ENCODE data around the gene DMBX1. TPM values are rescaled to one million over a fixed set of nuclear protein-coding genes. Genes with fewer than 3 reads are reported as not detected.

Gene DMBX1
- total and polyA plus RNA-seq, 2 of the 4 experiments (the other 2 are of a cell fraction), result not detected

- Histone ChIP-seq H3K4ac (ENCODE audit: low read depth, low read length) (no peak overlapping the region), H3K9ac (ENCODE audit: low read depth, low read length) (no peak overlapping the region), H3K4me1 (ENCODE audit: control insufficient read depth, insufficient read depth, low read length) (no peaks in the 10 kb centered on the region), H3K4me3 (ENCODE audit: insufficient read depth, low read depth, low read length) (no peak overlapping the region), H3K56ac (ENCODE audit: extremely low read depth, insufficient read depth, low read length) (no peak overlapping the region), H2BK5ac (ENCODE audit: low read depth, low read length, poor library complexity, severe bottlenecking) (no peak overlapping the region), H3K4me2 (ENCODE audit: low read depth, low read length) (no peak overlapping the region), H3K9me3 (ENCODE audit: control insufficient read depth, insufficient read depth, low read length) (no peaks in the 10 kb centered on the region), H3K36me3 (ENCODE audit: control insufficient read depth, insufficient read depth, low read length) (no peaks in the 10 kb centered on the region), H4K5ac (ENCODE audit: low read depth, low read length) (no peak overlapping the region), H4K20me1 (ENCODE audit: insufficient read depth, low read length) (no peaks in the 10 kb centered on the region), H3K79me1 (ENCODE audit: low read depth in 1 of 2, low read length in 2 of 2) (no peaks in the 10 kb centered on the region), H3K27me3 (ENCODE audit: control insufficient read depth, insufficient read depth, low read length) (peaks cover 81% of the 10 kb centered on the region), H3K27ac (ENCODE audit: insufficient read depth, low read length) (no peak overlapping the region), H2BK20ac (ENCODE audit: low read depth, low read length) (no peak overlapping the region), H3K18ac (ENCODE audit: low read depth, low read length) (no peak overlapping the region), H4K8ac (ENCODE audit: low read depth in 2 of 2, low read length in 2 of 2) (no peak overlapping the region), H2AK9ac (replicated peaks; ENCODE audit: low read depth, low read length, poor library complexity) (no peak overlapping the region), H3K14ac (replicated peaks; ENCODE audit: low read depth, low read length) (no peak overlapping the region), H2AK5ac (ENCODE audit: low read depth, low read length) (no peak overlapping the region), H3K9me1 (ENCODE audit: insufficient read depth, low read length) (no peaks in the 10 kb centered on the region), H4K91ac (ENCODE audit: insufficient read depth, low read depth, low read length) (no peak overlapping the region), H2BK120ac (ENCODE audit: low read depth, low read length) (no peak overlapping the region), H2AFZ (replicated peaks; ENCODE audit: low read length, poor library complexity) (no peak overlapping the region), H2BK15ac (ENCODE audit: low read depth, low read length) (no peak overlapping the region), H3K23ac (ENCODE audit: low read depth, low read length) (no peak overlapping the region)
- no peak for ATAC-seq (ENCODE audit: low read depth)
- no peak for DNase-seq
- no TSS peak for BruUV-seq (replicated peaks)
- CTCF ChIA-PET, result no interaction called here
- 42% methylated on average over 2 of the region's 4 CpGs; no CpG with 5 or more reads in 1 of the 2 experiments for WGBS, 2 experiments (ENCODE audit: extremely low coverage in 2 of 2, insufficient read length in 1 of 2)
- POLR2A ChIA-PET (ENCODE audit: unreplicated experiment), result no interaction called here
- TF ChIP-seq POLR2A (IDR thresholded peaks at IDR 0.05; ENCODE audit: low read depth, low read length) (no peak), BHLHE40 (IDR thresholded peaks at IDR 0.05; ENCODE audit: low read depth, low read length) (no peak), CHD1 (IDR thresholded peaks at IDR 0.05; ENCODE audit: low read depth, low read length) (no peak), NFE2L2 (IDR thresholded peaks at IDR 0.05; ENCODE audit: low read depth, low read length) (no peak), FOS (IDR thresholded peaks at IDR 0.05; ENCODE audit: low read depth, low read length) (no peak), MAFK (IDR thresholded peaks at IDR 0.05; ENCODE audit: low read depth, low read length) (no peak), RFX5 (IDR thresholded peaks at IDR 0.05; ENCODE audit: low read depth, low read length) (no peak), RCOR1 (IDR thresholded peaks at IDR 0.05; ENCODE audit: insufficient replicate concordance, low read length) (no peak), CEBPB (IDR thresholded peaks at IDR 0.05; ENCODE audit: low read depth, low read length) (no peak), MAZ (IDR thresholded peaks at IDR 0.05; ENCODE audit: borderline replicate concordance, low read depth, low read length) (no peak), CTCF (conservative IDR thresholded peaks at IDR 0.05; ENCODE audit: low read depth, low read length) (no peak), MXI1 (IDR thresholded peaks at IDR 0.05; ENCODE audit: borderline replicate concordance, low read depth, low read length) (no peak), SMC3 (IDR thresholded peaks at IDR 0.05; ENCODE audit: low read depth, low read length) (no peak), RAD21 (IDR thresholded peaks at IDR 0.05; ENCODE audit: low read length) (no peak)
- TF ChIP-seq, protein P1, sequence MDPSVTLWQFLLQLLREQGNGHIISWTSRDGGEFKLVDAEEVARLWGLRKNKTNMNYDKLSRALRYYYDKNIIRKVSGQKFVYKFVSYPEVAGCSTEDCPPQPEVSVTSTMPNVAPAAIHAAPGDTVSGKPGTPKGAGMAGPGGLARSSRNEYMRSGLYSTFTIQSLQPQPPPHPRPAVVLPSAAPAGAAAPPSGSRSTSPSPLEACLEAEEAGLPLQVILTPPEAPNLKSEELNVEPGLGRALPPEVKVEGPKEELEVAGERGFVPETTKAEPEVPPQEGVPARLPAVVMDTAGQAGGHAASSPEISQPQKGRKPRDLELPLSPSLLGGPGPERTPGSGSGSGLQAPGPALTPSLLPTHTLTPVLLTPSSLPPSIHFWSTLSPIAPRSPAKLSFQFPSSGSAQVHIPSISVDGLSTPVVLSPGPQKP (IDR thresholded peaks at IDR 0.05; ENCODE audit: borderline replicate concordance, low read depth, low read length), result no peak
- TF ChIP-seq, protein P2, sequence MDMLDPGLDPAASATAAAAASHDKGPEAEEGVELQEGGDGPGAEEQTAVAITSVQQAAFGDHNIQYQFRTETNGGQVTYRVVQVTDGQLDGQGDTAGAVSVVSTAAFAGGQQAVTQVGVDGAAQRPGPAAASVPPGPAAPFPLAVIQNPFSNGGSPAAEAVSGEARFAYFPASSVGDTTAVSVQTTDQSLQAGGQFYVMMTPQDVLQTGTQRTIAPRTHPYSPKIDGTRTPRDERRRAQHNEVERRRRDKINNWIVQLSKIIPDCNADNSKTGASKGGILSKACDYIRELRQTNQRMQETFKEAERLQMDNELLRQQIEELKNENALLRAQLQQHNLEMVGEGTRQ (IDR thresholded peaks at IDR 0.05; ENCODE audit: low read depth, low read length), result no peak
- in situ Hi-C loops (cut with MboI; ENCODE audit: low sequenced_read_pairs) (no loop called here), intact Hi-C loops (cut with micrococcal nuclease) (no loop called here), dilution Hi-C loops (cut with HindIII; ENCODE audit: low sequenced_read_pairs, unreplicated experiment) (no loop called here)
These were observed 36.2 kb upstream of the DMBX1 start for GRCh38 chr1:46453449-46453848.
